Measurements from ENCODE around the gene ZNF366. TPM values are rescaled to one million over a fixed set of nuclear protein-coding genes. Genes with fewer than 3 reads are reported as not detected.

The ZNF366 gene
- total RNA-seq, 4 donors from 2014 or later = 0.70 to 2.5 (median 1.3) TPM

GRCh38 chr5:72507907-72508238 lies 663 bp upstream of the ZNF366 start:
- Histone ChIP-seq H3K36me3 (no peaks in the 10 kb centered on the region), H3K9me3 (no peaks in the 10 kb centered on the region), H3K4me1 (peaks cover 0 to 14% (median 0%) of the 10 kb centered on the region in 4 donors), H3K27me3 (no peaks in the 10 kb centered on the region), H3K4me3 (no peak overlapping the region), H3K27ac (peak overlapping the region in 2 of 4 donors; percentile 8 to 25)
- DNase-seq = no peak
- TF ChIP-seq POLR2A (IDR thresholded peaks at IDR 0.05) = no peak
- no peak for TF ChIP-seq CTCF (IDR thresholded peaks at IDR 0.05)

GRCh38 chr5:72506158-72506549 lies 1.1 kb downstream of the ZNF366 start:
- H3K36me3 ChIP-seq = no peaks in the 10 kb centered on the region
- H3K9me3 ChIP-seq = no peaks in the 10 kb centered on the region
- no peak for DNase-seq
- H3K27me3 ChIP-seq = no peaks in the 10 kb centered on the region
- peak overlapping the region in 2 of 4 donors; percentile 8 to 26 for H3K27ac ChIP-seq
- H3K4me1 ChIP-seq = peaks cover 0 to 14% (median 0%) of the 10 kb centered on the region in 4 donors
- peak overlapping the region in 1 of 4 donors; percentile 16 for H3K4me3 ChIP-seq
- TF ChIP-seq POLR2A (IDR thresholded peaks at IDR 0.05) = no peak
- TF ChIP-seq CTCF (IDR thresholded peaks at IDR 0.05) = no peak

DNA sequence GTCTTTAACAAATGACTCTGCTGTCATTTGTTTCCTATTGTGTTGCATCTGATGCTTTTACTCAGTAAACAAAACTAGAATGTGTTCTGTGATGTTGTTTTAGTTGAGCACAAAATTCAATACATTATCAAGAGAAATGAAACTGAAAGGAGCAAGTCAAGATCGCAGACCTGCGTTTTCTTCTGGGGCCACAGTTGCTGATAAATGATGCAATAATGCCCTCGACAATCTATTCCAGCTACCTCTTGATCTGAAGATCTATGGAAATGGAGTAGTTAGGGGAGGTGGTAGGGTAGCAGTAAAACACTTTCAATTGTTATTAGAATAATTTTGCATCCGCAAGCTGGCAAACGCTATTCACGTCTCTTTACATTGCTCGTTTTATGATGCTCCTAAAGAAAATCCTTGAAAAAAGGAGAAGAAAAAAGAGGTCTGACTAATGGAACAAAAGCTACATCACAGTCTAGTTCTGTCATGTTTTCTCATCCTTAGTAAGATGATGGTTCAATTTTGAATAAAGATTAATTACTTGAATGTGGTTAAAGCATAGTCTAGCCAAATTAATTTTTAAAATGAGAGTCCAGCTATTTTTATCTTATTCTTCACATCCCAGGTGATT lies 1.6 kb downstream of the ZNF366 start:
- peak overlapping the region in 1 of 4 donors; percentile 9 for H3K27ac ChIP-seq
- no peak for DNase-seq
- no peaks in the 10 kb centered on the region for H3K27me3 ChIP-seq
- no peaks in the 10 kb centered on the region for H3K9me3 ChIP-seq
- TF ChIP-seq CTCF (IDR thresholded peaks at IDR 0.05) (no peak), POLR2A (IDR thresholded peaks at IDR 0.05) (no peak)
- no peaks in the 10 kb centered on the region for H3K36me3 ChIP-seq
- H3K4me3 ChIP-seq = no peak overlapping the region
- H3K4me1 ChIP-seq = peaks cover 0 to 14% (median 0%) of the 10 kb centered on the region in 4 donors

GRCh38 chr5:72505016-72505415 lies 2.2 kb downstream of the ZNF366 start:
- Histone ChIP-seq H3K27ac (peak overlapping the region in 2 of 4 donors; percentile 9 to 44), H3K9me3 (no peaks in the 10 kb centered on the region), H3K27me3 (no peaks in the 10 kb centered on the region), H3K4me1 (peaks cover 0 to 14% (median 0%) of the 10 kb centered on the region in 4 donors), H3K36me3 (no peaks in the 10 kb centered on the region), H3K4me3 (no peak overlapping the region)
- no peak for DNase-seq
- TF ChIP-seq CTCF (IDR thresholded peaks at IDR 0.05) (no peak), POLR2A (IDR thresholded peaks at IDR 0.05) (no peak)

GRCh38 chr5:72503888-72504491 lies 3.2 kb downstream of the ZNF366 start:
- H3K27me3 ChIP-seq = no peaks in the 10 kb centered on the region
- H3K27ac ChIP-seq = no peak overlapping the region
- no peaks in the 10 kb centered on the region for H3K9me3 ChIP-seq
- no peak for TF ChIP-seq CTCF (IDR thresholded peaks at IDR 0.05)
- no peak for TF ChIP-seq POLR2A (IDR thresholded peaks at IDR 0.05)
- DNase-seq = no peak
- no peaks in the 10 kb centered on the region for H3K36me3 ChIP-seq
- peaks cover 0 to 14% (median 0%) of the 10 kb centered on the region in 4 donors for H3K4me1 ChIP-seq
- no peak overlapping the region for H3K4me3 ChIP-seq
